ENCODE results near the gene BORCS5. TPM values are rescaled to one million over a fixed set of nuclear protein-coding genes. Genes with fewer than 3 reads are reported as not detected.
A peak's percentile ranks its signal among the peaks of the same experiment; 100 is the strongest.

Gene BORCS5
- total RNA-seq, 4 donors from 2014 or later = 7.6 to 20.4 (median 10.0) TPM

GRCh38 chr12:12482959-12483358 is 126.1 kb downstream of the BORCS5 start:
- Histone ChIP-seq H3K27me3 (no peaks in the 10 kb centered on the region), H3K36me3 (peaks cover 0 to 89% (median 5%) of the 10 kb centered on the region in 3 donors), H3K4me3 (no peak overlapping the region), H3K9me3 (no peaks in the 10 kb centered on the region), H3K27ac (peak overlapping the region in 2 of 4 donors; percentile 45 to 68), H3K4me1 (peaks cover 0 to 1% (median 0%) of the 10 kb centered on the region in 3 donors)
- 82 to 91% methylated on average over 5 to 6 of the region's 6 CpGs for WGBS, 2 donors
- TF ChIP-seq CTCF (IDR thresholded peaks at IDR 0.05) (no peak), POLR2A (IDR thresholded peaks at IDR 0.05) (no peak)
- intact Hi-C loops (cut with DNase I) = no loop called here
- no peak for DNase-seq

- peaks cover 0 to 84% (median 5%) of the 10 kb centered on the region in 3 donors for H3K36me3 ChIP-seq
- DNase-seq = no peak
- H3K4me3 ChIP-seq = no peak overlapping the region
- TF ChIP-seq CTCF (IDR thresholded peaks at IDR 0.05) (no peak), POLR2A (IDR thresholded peaks at IDR 0.05) (no peak)
- peak overlapping the region in 1 of 4 donors; percentile 45 for H3K27ac ChIP-seq
- 66 to 73% methylated on average over 3 of the region's 3 CpGs for WGBS, 2 donors
- H3K9me3 ChIP-seq = no peaks in the 10 kb centered on the region
- intact Hi-C loops (cut with DNase I) = no loop called here
- H3K4me1 ChIP-seq = peaks cover 0 to 6% (median 0%) of the 10 kb centered on the region in 3 donors
- no peaks in the 10 kb centered on the region for H3K27me3 ChIP-seq
These were observed 126.6 kb downstream of the BORCS5 start for GRCh38 chr12:12483438-12483837.

- DNase-seq = no peak
- Histone ChIP-seq H3K27ac (no peak overlapping the region), H3K36me3 (peaks cover 0 to 61% (median 0%) of the 10 kb centered on the region in 3 donors), H3K4me3 (no peak overlapping the region), H3K9me3 (no peaks in the 10 kb centered on the region), H3K27me3 (no peaks in the 10 kb centered on the region), H3K4me1 (peaks cover 0 to 14% (median 0%) of the 10 kb centered on the region in 3 donors)
- intact Hi-C loops (cut with DNase I) = no loop called here
- no peak for TF ChIP-seq POLR2A (IDR thresholded peaks at IDR 0.05)
- no peak for TF ChIP-seq CTCF (IDR thresholded peaks at IDR 0.05)
- WGBS, 2 donors = 85 to 89% methylated on average over 6 of the region's 6 CpGs
These were observed 129.9 kb downstream of the BORCS5 start for GRCh38 chr12:12486661-12487240.

- no peaks in the 10 kb centered on the region for H3K9me3 ChIP-seq
- intact Hi-C loops (cut with DNase I) = no loop called here
- DNase-seq = no peak
These were observed 130.6 kb downstream of the BORCS5 start for GRCh38 chr12:12487490-12487889.

More at GRCh38 chr12:12487490-12487889, 130.6 kb downstream of the BORCS5 start:
- Histone ChIP-seq H3K27me3 (no peaks in the 10 kb centered on the region), H3K27ac (no peak overlapping the region), H3K36me3 (peaks cover 0 to 55% (median 0%) of the 10 kb centered on the region in 3 donors), H3K4me1 (peaks cover 0 to 14% (median 0%) of the 10 kb centered on the region in 3 donors), H3K4me3 (no peak overlapping the region)
- TF ChIP-seq CTCF (IDR thresholded peaks at IDR 0.05) (no peak), POLR2A (IDR thresholded peaks at IDR 0.05) (no peak)
- WGBS, 2 donors = 92 to 93% methylated on average over 6 of the region's 6 CpGs
